HCT116 (cell line): ENCODE results near the gene ABHD2. TPM values are rescaled to one million over a fixed set of nuclear protein-coding genes. Genes with fewer than 3 reads are reported as not detected.

ENCODE experiments used
- ATAC-seq: fragments of 200-7000 bp; cut with Tn5 transposase; 2 replicates; pipeline ENCODE4 v1.9.1; 2020; ENCODE audit warnings: mild to moderate bottlenecking, moderate library complexity
- BruUV-seq: library from RNA; stranded (reverse); fragments of 400-500 nt; replicated peaks from 2 replicates; lab custom pipeline; 2021; lab: Mats Ljungman, UMichigan
- CTCF ChIA-PET: fragments of 300-600 bp; sonication (Branson Sonifier 250); formaldehyde crosslinking; loops from one replicate; lab custom pipeline; 2021; ENCODE audit warnings: antibody characterized with exemption; lab: Charles Lee
- POLR2A ChIA-PET: fragments of 300-600, 350-600 bp; sonication (Branson Sonifier 250); formaldehyde crosslinking; loops from one replicate; lab custom pipeline; 2021; ENCODE audit warnings: antibody characterized with exemption; lab: Charles Lee
- RAD21 ChIA-PET, 2 experiments: fragments of 300-600 bp; sonication (Branson Sonifier 250); formaldehyde crosslinking; loops; one replicate each; lab custom pipeline; 2023; ENCODE audit warnings: low total read pairs in 2 of 2; ENCODE audit not compliant: uncharacterized antibody in 2 of 2, unreplicated experiment in 2 of 2, low non-redundant PET in 1 of 2; lab: Charles Lee
- DNase-seq: peaks from one replicate; pipeline ENCODE4 v3.0.0-alpha.2; 2010; ENCODE audit warnings: low read depth, low spot score
- H2AFZ ChIP-seq: fragments of 200-600 bp; shearing (Covaris generic), sonication (generic); 2 replicates; pipeline ENCODE4 v1.6.1; 2017; ENCODE audit warnings: low read depth, mixed run types, mixed read lengths, antibody characterized with exemption, low read length; ENCODE audit not compliant: poor library complexity, severe bottlenecking
- H3K27ac ChIP-seq: 2 replicates; pipeline ENCODE4 v1.5.1; 2012; ENCODE audit warnings: low read depth, low read length
- H3K27me3 ChIP-seq: fragments of 200-600 bp; sonication (generic); 2 replicates; pipeline ENCODE4 v1.6.1; 2016; ENCODE audit warnings: mixed run types, low read length, mixed read lengths; ENCODE audit not compliant: insufficient read depth
- H3K36me3 ChIP-seq, 2 experiments: fragments of 200-500 bp in 1 of 2; fragments of 200-600 bp in 1 of 2; sonication (Bioruptor generic) in 1 of 2; sonication (generic) in 1 of 2; 2 replicates each; pipeline versions ENCODE4 v1.5.1 to v1.6.1; 2014 to 2016; ENCODE audit warnings: low read length in 2 of 2, inconsistent platforms in 1 of 2, mixed read lengths in 1 of 2, mixed run types in 1 of 2; ENCODE audit not compliant: insufficient read depth in 2 of 2, control insufficient read depth in 1 of 2
- H3K4me1 ChIP-seq, 2 experiments: fragments of 200-600 bp in 1 of 2; sonication (generic) in 1 of 2; 2 replicates each; pipeline versions ENCODE4 v1.5.1 to v1.6.1; 2012 to 2017; ENCODE audit warnings: low read length in 2 of 2, inconsistent platforms in 1 of 2, mild to moderate bottlenecking in 1 of 2, mixed read lengths in 1 of 2, mixed run types in 1 of 2, moderate library complexity in 1 of 2; ENCODE audit not compliant: insufficient read depth in 2 of 2, control insufficient read depth in 1 of 2
- H3K4me2 ChIP-seq: fragments of 200-600 bp; sonication (generic); 2 replicates; pipeline ENCODE4 v1.6.1; 2017; ENCODE audit warnings: mixed run types, low read length, mixed read lengths
- H3K4me3 ChIP-seq, 2 experiments: fragments of 200-600 bp in 1 of 2; sonication (generic) in 1 of 2; replicated peaks in 1 of 2; 2 replicates each; pipeline ENCODE4 v1.5.1; 2011 to 2016; ENCODE audit warnings: low read length in 2 of 2, control low read depth in 1 of 2, low read depth in 1 of 2, mild to moderate bottlenecking in 1 of 2, mixed read lengths in 1 of 2, mixed run types in 1 of 2
- H3K79me2 ChIP-seq: fragments of 200-600 bp; sonication (generic); 2 replicates; pipeline ENCODE4 v1.6.1; 2017; ENCODE audit warnings: mild to moderate bottlenecking, mixed run types, low read length, moderate library complexity, mixed read lengths; ENCODE audit not compliant: insufficient read depth
- H3K9ac ChIP-seq: fragments of 200-600 bp; sonication (generic); 2 replicates; pipeline ENCODE4 v1.6.1; 2016; ENCODE audit warnings: low read length, mixed read lengths
- H3K9me2 ChIP-seq: fragments of 200-600 bp; sonication (generic), shearing (Covaris generic); 2 replicates; pipeline ENCODE4 v1.6.1; 2017; ENCODE audit warnings: mixed run types, mild to moderate bottlenecking, moderate library complexity; ENCODE audit not compliant: insufficient read depth
- H3K9me3 ChIP-seq, 2 experiments: fragments of 200-500 bp in 1 of 2; fragments of 200-600 bp in 1 of 2; sonication (Bioruptor generic) in 1 of 2; sonication (generic) in 1 of 2; 2 replicates each; pipeline ENCODE4 v1.6.1; 2014 to 2017; ENCODE audit warnings: low read length in 2 of 2, mixed read lengths in 2 of 2, inconsistent platforms in 1 of 2, low read depth in 1 of 2, mild to moderate bottlenecking in 1 of 2, mixed run types in 1 of 2, moderate library complexity in 1 of 2; ENCODE audit not compliant: control insufficient read depth in 1 of 2, insufficient read depth in 1 of 2
- H4K20me1 ChIP-seq: fragments of 200-600 bp; sonication (generic), shearing (Covaris generic); 2 replicates; pipeline ENCODE4 v1.6.1; 2017; ENCODE audit warnings: mixed run types, mild to moderate bottlenecking, moderate library complexity; ENCODE audit not compliant: insufficient read depth
- ATF3 ChIP-seq: IDR thresholded peaks from 2 replicates; pipeline ENCODE4 v1.6.1; 2012
- CBX3 ChIP-seq: IDR thresholded peaks from 2 replicates; pipeline ENCODE4 v1.6.1; 2012; ENCODE audit warnings: low read depth
- CTCF ChIP-seq, 3 experiments: fragments of 200-600 bp in 1 of 3; sonication (generic) in 1 of 3; IDR thresholded peaks in 2 of 3; conservative IDR thresholded peaks in 1 of 3; 2 replicates each; pipeline ENCODE4 v1.5.1; 2012 to 2017; ENCODE audit warnings: low read depth in 2 of 3, low read length in 2 of 3, antibody characterized with exemption in 1 of 3, borderline replicate concordance in 1 of 3, control low read depth in 1 of 3, mild to moderate bottlenecking in 1 of 3, mixed read lengths in 1 of 3, mixed run types in 1 of 3, moderate library complexity in 1 of 3; ENCODE audit not compliant: insufficient read depth in 1 of 3
- ELF1 ChIP-seq: IDR thresholded peaks from 2 replicates; pipeline ENCODE4 v1.6.1; 2012; ENCODE audit warnings: low read depth, borderline replicate concordance
- EZH2phosphoT487 ChIP-seq: fragments of 200-600 bp; IDR thresholded peaks from 2 replicates; pipeline ENCODE4 v1.6.1; 2018; ENCODE audit warnings: antibody characterized with exemption, borderline replicate concordance
- FOSL1 ChIP-seq: IDR thresholded peaks from 2 replicates; pipeline ENCODE4 v1.6.1; 2012; ENCODE audit warnings: low read depth
- JUND ChIP-seq: IDR thresholded peaks from 2 replicates; pipeline ENCODE4 v1.6.1; 2012
- MAX ChIP-seq: IDR thresholded peaks from 2 replicates; pipeline ENCODE4 v1.6.1; 2012
- POLR2A ChIP-seq: IDR thresholded peaks from 2 replicates; pipeline ENCODE4 v1.7.0; 2011; ENCODE audit warnings: borderline replicate concordance; ENCODE audit not compliant: insufficient read depth, insufficient read length; ENCODE audit errors: extremely low read depth
- POLR2AphosphoS5 ChIP-seq: IDR thresholded peaks from 2 replicates; pipeline ENCODE4 v1.6.1; 2011; ENCODE audit warnings: mild to moderate bottlenecking, low read depth, low read length, moderate library complexity
- REST ChIP-seq: IDR thresholded peaks from 2 replicates; pipeline ENCODE4 v1.6.1; 2012; ENCODE audit warnings: low read depth
- SIN3A ChIP-seq: IDR thresholded peaks from 2 replicates; pipeline ENCODE4 v1.6.1; 2012; ENCODE audit warnings: low read depth
- SP1 ChIP-seq: IDR thresholded peaks from 2 replicates; pipeline ENCODE4 v1.6.1; 2012; ENCODE audit warnings: low read depth
- SRF ChIP-seq: IDR thresholded peaks from 2 replicates; pipeline ENCODE4 v1.6.1; 2012; ENCODE audit warnings: low read depth
- TCF7L2 ChIP-seq: IDR thresholded peaks from 2 replicates; pipeline ENCODE4 v1.7.0; 2011; ENCODE audit warnings: borderline replicate concordance, inconsistent platforms; ENCODE audit not compliant: insufficient read depth, insufficient read length; ENCODE audit errors: extremely low read depth
- YY1 ChIP-seq: IDR thresholded peaks from 2 replicates; pipeline ENCODE4 v1.6.1; 2011; ENCODE audit warnings: low read length, low read depth, moderate library complexity, mild to moderate bottlenecking; ENCODE audit not compliant: insufficient replicate concordance; ENCODE audit errors: extremely low read depth
- ZBTB33 ChIP-seq: IDR thresholded peaks from 2 replicates; pipeline ENCODE4 v1.6.1; 2011; ENCODE audit warnings: mild to moderate bottlenecking, low read length, moderate library complexity; ENCODE audit not compliant: insufficient replicate concordance; ENCODE audit errors: extremely low read depth
- ZFX ChIP-seq: fragments of 450-650 bp; IDR thresholded peaks from 2 replicates; pipeline ENCODE4 v1.6.1; 2017
- ZNF274 ChIP-seq: fragments of 200-500 bp; sonication (Bioruptor generic); IDR thresholded peaks from 2 replicates; pipeline ENCODE4 v1.6.1; 2014; ENCODE audit warnings: mild to moderate bottlenecking, low read depth, low read length, inconsistent platforms
- intact Hi-C: fragments of 100-400 bp; cut with micrococcal nuclease; formaldehyde crosslinking; loops from 2 replicates; pipeline ENCODE4 v1.10.0; 2022
- total RNA-seq: library from RNA; stranded (reverse); gene quantifications from one replicate; pipeline ENCODE4 v1.2.1, GENCODE V29; 2021; ENCODE audit not compliant: unreplicated experiment

ABHD2 gene
- total RNA-seq, 1 experiment from 2014 or later: 40.8 TPM

GRCh38 chr15:89108835-89109234, 20.6 kb downstream of the ABHD2 start:
- ChIA-PET CTCF (no interaction called here), POLR2A (no interaction called here), RAD21 (no interaction called here)
- TF ChIP-seq FOSL1 (no peak), REST (no peak), CTCF (IDR thresholded peaks at IDR 0.05 in 2 of 3, conservative IDR thresholded peaks at IDR 0.05 in 1 of 3; ENCODE audit: borderline replicate concordance in 1 of 3, insufficient read depth in 1 of 3, low read depth in 2 of 3, low read length in 2 of 3) (no peak), ATF3 (no peak), SRF (no peak), ZFX (no peak), TCF7L2 (no peak), EZH2phosphoT487 (no peak), POLR2AphosphoS5 (no peak), ZNF274 (no peak), ELF1 (no peak), MAX (no peak), YY1 (no peak), JUND (no peak), ZBTB33 (no peak), POLR2A (no peak), CBX3 (no peak), SIN3A (no peak), SP1 (no peak)
- H3K9me3 ChIP-seq: no peaks in the 10 kb centered on the region
- BruUV-seq: no TSS peak
- H3K79me2 ChIP-seq: no peaks in the 10 kb centered on the region
- H3K27me3 ChIP-seq: no peaks in the 10 kb centered on the region
- H4K20me1 ChIP-seq: no peaks in the 10 kb centered on the region; the same call in 1 of the 2 replicates
- no peaks in the 10 kb centered on the region for H3K9me2 ChIP-seq
- H3K36me3 ChIP-seq: no peaks in the 10 kb centered on the region
- intact Hi-C loops: no loop called here
- no peak overlapping the region for H2AFZ ChIP-seq
- H3K27ac ChIP-seq: no peak overlapping the region
- H3K4me2 ChIP-seq: no peak overlapping the region
- DNase-seq (no peak), ATAC-seq (no peak)
- no peak overlapping the region for H3K9ac ChIP-seq
- no peak overlapping the region for H3K4me3 ChIP-seq
- peaks cover 34 to 64% of the 10 kb centered on the region in 2 experiments for H3K4me1 ChIP-seq
